Fibroblast of skin of abdomen (primary cell): Measurements from ENCODE around the gene MYL6. TPM values are rescaled to one million over a fixed set of nuclear protein-coding genes. Genes with fewer than 3 reads are reported as not detected.
"Not testable (repeated sequence)": the region's sequence is repeated elsewhere in the genome, so short reads cannot be mapped to it uniquely, and the experiment has no call there.

Experiments
- DNase-seq: peaks from one replicate; pipeline ENCODE4 v3.0.0-alpha.2; 2013
- polyA plus RNA-seq, 2 experiments: library from polyadenylated mRNA; unstranded; fragments of 120-200 nt; gene quantifications; one replicate each; pipeline ENCODE4 v1.2.1, GENCODE V29; 2013; ENCODE audit not compliant: insufficient read length in 2 of 2

The MYL6 gene
- 2,974 TPM for polyA plus RNA-seq (2013, experiment 1 of 2; ENCODE audit: insufficient read length)
- polyA plus RNA-seq (2013, experiment 2 of 2; ENCODE audit: insufficient read length) = 3,122 TPM

DNA sequence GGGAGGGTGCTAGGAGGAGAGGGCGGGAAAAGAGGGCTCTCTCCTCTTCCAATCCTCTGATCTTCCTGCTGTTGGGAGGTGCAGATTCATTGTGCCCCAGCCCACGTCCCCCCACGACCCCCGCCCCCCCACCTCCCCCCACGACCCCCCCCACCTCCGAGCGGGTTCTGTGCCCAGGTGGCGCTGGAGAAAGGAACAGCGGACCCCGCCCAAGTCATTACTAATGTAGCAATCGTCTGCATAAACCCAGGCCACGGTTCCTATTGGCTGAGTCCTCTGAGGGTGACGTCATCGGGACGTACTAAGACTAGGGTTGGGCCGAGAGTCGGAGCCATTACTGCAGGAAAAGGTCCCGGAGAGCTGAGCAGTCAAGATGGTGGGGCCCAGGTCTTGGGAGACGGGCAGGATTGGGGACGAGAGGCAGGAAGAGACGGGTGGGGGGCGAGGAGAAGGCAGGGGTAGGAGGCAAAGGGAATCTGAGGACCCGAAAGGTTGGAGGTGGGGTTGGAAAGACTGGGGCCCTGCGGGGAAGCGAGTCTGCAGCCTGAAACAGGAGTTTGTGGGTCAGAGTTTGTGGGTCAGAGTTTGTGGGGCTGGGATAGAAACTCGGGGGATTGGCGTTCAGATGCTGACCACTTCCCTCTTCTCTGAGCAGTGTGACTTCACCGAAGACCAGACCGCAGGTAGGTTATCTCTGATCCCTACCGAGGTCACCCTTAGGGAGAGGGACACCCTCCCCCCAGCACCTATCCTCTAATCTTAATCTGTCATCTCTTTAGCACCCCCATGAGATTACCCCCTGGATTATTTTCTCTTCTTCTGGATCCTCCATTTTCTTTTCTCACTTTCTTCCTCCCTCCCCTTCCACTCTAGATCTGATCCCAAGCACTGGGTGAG is at the start of gene MYL6:
Gene MYL6 (plus strand): TSS at position 331 of the 897 bp plus-strand sequence. CDS start 43 bp downstream, at position 374.
- peak; percentile 98 for DNase-seq

DNA sequence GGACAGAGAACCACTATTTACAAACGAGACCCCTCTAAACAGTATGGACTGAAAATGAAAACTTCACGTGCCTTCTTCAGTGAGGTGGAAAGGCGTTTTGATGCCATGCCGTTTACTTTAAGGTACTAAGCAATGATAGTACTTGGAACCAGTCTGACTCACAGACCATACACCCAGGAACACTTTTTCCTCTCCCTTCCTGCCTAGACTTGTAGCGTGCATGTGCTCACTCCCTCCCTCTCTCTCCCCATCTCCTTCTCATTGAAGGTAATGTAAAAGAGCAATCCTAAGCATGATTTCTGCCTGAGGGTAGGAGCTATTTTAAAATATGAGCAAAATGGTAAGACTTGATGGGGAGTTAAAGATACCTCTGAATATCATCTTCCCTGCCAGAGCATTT is 47.6 kb upstream of the MYL6 start:
- no peak for DNase-seq

DNA sequence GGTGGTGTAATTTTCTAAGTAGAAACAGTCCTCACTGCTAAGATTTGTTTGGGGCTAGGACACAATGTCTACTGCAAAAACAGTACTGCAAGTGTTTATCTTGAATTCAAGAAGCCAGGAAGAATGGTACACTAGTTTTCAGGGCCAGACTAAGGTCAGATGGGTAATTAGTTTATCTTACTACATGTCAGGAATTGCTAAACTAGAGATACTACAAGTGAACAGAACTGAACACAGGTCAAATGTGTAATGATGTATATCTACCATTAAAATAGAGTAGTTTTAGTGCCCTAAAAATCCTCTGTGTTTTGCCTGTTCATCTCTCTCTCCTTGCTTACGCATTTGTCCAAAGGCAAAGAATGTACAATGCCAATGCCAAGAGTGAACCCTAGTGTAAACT is 44.1 kb upstream of the MYL6 start:
- no peak for DNase-seq

DNA sequence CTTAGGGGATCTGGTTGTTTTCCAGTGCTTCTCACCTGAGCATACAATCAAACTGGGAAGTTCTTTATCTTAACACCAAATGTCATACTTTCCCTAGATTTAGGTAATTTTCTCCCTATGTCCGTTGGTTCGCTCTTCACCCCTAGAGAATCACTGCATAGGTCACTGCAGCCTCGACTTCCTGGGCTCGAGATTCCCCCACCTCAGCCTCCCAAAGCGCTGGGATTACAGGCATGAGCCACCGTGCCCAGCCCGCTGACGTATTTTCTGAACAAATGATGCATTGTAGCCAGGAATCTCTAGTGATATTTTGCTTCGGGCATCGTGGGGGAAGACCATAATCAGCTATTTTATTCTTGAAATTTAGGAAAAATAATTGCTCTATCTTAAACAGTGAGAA is 42.8 kb upstream of the MYL6 start:
- DNase-seq = no peak

DNA sequence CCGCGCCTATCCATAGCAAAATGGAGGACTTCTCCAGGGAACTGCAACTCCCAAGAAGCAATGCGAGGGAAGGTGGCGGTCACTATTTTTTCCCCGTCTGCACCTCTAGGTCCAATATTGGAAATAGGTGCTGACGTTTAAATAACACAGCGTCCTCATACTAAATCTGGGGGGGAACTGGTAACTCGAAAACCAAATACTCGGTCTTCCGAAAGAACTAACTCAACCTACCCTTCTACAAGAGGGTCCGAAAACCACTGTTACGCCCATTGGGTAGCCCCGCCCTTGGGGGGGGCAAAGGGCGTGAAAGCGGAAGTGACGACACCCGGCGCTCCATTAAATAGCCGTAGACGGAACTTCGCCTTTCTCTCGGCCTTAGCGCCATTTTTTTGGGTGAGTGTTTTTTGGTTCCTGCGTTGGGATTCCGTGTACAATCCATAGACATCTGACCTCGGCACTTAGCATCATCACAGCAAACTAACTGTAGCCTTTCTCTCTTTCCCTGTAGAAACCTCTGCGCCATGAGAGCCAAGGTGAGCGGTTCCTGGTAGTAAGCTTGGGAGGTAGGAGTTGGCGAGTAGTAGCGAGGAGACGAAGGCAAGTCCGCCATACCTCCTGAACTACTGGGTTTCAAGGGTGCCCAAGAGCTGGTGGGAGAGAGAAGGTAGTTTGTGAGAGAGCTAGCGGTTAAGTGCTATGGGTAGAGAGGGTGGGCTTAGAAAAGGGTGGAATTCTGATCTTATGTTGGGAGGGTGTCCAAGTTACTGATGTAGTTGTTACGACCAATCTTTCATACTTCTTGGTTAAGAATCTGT is 41.7 kb upstream of the MYL6 start, which contains the start of gene RPL41:
Gene RPL41 (plus strand): TSS at position 367 of the 815 bp plus-strand sequence.
- peak; percentile 94 for DNase-seq

DNA sequence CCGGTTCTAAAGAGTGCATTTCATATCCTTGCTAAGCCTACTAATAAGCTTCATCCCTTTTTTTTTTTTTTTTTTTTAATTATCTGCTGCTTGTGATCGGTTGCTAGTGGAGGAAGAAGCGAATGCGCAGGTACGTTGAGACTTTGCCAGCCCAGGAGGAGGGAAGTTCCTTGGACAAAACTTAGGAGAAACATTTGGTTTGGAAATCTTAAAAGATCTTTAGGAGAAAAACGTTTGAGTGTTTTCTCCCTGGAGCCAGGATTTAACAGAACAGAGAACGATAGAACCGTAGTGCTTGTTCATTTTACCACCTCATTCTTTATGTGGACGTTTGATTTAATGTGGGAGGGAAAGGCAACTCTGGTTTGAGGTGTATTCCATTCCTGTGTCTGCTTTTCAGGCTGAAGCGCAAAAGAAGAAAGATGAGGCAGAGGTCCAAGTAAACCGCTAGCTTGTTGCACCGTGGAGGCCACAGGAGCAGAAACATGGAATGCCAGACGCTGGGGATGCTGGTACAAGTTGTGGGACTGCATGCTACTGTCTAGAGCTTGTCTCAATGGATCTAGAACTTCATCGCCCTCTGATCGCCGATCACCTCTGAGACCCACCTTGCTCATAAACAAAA is 41.0 kb upstream of the MYL6 start:
- DNase-seq = not testable (repeated sequence)

DNA sequence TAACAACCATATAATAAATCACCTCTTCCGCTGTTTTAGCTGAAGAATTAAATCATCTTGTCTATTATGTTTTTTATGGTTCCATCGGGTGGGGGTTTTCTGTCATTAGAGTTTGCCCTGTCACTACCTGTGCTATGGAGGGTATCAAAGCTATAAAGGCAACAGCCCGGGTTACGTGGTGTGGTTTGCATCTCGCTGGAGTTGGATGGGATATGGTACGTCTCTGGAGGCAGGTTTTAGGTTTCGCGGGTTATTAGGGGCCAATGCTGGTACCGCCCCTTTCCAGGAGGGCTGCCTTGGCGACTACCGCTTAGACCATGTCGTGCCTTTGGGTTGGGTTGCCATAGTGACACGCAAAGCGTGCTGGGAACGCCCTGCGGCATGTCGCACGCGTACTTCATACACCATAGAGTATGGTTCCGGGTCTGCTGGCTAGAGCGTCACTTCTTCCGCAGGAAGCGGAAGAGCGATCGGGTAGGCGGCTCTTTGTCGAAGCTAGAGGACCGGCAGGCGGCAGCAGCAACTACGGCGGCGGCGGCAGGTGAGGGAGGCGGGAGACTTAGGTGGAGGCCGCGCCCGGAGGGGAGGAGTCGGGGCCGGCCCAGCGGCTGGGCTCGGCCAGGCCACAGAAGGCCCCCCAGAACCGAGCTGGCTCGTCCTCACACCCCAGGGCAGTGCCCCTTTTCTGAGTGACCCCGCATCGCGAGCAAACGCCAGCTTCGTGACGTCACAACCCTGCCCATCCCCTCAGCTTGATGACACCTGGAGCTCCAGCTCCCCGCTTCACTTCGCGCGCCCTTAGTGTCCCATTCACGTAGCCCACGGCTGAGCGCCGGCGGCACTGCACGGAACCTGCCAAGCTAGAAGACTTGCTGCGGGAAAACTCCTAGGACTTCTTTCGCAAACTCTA is 40.1 kb upstream of the MYL6 start, which contains the start of gene ZC3H10:
Gene ZC3H10 (plus strand): TSS at position 489 of the 910 bp plus-strand sequence. CDS start 2,297 bp downstream, outside the sequence.
- peak; percentile 99 for DNase-seq

DNA sequence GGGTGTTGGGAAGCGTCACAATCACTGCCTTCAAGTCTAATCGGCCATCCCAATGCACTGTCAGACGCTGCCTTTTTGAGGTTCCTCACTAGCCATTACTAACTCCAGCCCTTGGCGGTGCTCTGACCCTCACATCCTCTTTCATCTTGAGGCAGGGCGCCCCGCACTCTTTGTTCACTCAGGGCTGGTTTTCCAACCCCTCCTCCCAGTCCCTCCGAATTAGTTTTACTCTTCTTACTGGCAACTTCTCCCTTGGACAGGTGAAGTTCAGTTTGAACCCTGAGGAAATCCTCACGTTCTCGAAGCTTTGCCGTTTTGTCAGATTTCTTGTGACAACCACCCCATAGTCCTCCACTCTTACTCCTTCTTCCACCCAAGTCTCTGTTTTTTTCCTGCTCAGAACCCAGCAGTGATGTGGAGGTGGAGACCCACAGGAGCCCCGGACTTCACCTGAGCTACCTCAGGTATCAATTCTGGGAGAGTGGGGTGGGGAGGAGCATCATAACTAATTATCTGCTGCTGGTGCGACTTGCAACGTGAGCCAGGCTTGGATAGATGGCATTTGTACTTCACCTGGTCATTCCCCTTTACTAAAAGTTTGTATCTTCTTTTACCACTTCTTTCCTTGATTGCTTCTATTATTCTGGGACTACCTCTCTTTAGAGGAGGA is 39.3 kb upstream of the MYL6 start:
- DNase-seq = no peak

DNA sequence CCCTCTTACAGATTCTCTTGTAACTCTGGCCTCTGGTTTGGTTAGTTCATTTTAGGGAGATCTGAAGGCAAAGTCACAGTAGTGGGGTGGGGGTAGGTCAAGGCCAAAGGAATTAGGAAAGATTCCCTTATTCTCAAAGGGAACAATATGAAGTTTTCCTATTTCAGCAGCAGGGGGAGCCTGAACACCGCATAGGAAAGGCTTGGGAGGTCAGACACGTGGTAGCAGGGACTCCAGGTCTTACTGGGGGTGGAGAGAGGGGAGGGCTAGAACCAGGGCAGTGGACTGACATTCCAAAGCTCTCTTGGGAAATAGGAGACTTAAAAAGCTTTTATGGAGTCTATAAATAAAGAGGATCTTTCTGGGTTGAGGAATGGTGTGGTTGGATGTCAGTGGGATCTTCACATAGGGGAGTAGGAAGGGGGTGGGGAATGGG is 38.8 kb upstream of the MYL6 start:
- peak; percentile 92 for DNase-seq

DNA sequence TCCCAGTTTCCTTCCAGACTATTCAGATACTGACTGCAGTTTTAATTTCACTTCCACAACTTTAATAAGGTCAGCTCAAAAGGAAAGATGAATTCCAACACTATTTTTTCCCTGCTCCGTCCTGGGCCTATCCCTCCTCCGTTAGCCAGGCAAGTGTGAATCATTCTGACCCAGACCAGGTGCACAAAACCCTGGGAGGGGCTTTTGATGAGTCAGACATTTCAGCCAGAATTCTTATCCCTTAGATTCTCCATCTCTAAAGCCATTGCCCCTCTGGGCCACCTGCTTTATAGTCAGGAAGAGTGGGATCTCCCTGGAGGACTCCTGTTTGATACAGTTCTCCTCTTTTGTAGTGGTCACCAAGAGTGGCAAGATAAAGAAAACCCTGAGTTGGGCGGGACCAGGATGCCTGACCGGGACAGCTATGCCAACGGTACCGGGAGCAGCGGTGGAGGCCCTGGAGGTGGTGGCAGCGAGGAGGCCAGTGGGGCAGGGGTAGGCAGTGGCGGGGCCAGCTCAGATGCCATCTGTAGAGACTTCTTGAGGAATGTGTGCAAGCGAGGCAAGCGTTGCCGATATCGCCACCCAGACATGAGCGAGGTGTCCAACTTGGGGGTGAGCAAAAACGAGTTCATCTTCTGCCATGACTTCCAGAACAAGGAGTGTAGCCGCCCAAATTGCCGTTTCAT is 37.9 kb upstream of the MYL6 start:
- DNase-seq = no peak

DNA sequence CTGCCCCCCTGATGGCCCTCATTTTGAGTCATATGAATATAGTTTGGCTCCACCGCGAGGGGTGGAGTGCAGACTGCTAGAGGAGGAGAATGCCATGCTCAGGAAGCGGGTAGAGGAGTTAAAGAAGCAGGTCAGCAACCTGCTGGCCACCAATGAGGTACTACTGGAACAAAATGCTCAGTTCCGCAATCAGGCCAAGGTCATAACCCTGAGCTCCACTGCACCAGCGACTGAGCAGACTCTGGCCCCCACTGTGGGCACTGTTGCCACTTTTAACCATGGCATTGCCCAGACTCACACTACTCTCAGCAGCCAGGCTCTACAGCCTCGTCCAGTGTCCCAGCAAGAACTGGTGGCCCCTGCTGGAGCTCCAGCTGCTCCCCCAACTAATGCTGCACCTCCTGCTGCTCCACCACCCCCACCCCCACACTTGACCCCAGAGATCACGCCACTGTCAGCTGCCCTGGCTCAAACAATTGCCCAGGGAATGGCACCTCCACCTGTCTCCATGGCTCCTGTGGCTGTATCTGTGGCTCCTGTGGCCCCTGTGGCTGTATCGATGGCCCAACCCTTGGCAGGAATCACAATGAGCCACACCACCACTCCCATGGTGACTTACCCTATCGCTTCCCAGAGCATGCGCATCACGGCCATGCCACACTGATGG is 36.8 kb upstream of the MYL6 start:
- DNase-seq = no peak

DNA sequence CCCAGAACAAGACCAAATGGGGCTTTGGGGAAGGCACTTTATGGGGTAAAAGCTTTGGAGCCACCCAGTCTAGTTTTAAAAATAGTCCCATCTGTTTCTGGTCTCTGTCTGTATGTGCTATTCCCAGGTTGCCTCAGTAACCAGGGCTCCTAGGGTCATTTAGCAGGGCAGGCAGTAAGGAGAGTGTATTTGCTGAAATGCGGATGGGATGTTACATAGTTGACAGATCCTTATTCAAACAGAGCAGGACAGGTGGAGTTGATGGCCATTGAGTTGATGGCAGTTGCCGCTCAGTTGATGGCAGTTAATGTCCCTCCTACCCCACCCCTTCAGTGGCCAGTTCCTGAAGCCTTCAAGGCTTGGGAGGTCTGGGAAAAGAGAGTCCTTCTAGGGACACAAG is 35.5 kb upstream of the MYL6 start:
- DNase-seq = no peak

DNA sequence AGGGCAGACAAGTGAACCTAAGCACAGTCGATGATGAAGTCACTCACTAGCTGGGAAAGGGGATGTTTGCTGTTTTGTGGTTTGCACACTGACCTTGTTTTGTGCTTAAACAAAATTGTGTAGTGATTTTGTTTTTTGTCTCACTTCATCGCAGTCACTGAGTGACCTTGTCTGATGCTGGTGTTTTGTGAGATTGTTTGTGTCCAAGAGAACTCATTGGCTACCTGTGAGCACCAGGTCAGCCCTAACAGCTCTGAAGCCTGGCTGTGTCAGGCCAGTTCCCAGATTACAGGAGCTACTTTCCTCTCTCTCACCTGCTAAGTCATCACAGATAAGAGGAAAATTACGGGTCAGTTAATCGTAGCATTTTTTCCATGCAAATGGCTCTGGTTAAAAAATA is 34.0 kb upstream of the MYL6 start:
- no peak for DNase-seq

DNA sequence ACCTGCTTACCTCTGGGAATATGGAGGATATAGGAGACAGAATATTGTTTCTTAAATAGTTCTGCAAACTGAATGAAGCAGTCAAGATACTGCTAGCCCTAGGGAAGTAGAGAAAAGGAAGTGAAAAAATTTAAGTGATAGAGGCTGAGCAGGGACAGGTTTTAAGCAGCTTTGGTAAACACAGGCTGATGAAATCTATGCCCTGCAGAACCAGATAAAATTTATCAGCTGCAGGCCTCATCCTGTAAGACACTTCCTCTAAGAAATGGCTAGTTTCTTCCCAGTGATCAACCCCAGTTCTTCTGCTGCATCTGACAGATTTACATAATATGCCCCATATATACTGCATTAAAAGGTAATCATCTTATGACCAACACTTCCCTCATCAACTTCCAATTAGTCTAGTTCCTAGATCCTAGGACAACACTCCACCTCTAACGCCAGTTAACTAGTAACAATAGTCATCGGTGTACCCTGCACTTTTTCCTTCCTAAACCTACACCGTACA is 31.4 kb upstream of the MYL6 start:
- no peak for DNase-seq

DNA sequence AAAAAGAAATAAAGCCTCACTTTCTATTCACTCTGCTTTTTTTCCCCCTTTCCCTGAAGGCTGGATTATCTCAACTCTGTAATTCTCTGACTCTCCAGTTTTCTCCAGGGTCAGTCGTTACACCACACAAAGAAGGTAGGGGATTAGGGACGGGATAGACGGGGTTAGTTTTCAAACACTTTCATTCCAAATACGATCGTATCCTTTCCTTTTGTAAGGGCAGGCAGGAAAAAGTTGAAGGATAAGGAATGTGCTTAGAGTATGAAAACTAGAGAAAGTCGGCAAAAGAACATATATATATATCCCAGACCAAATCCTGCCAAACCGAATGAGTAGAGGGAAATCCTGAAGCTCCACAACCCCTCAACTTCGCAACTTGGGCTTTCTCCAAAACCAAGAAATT is 30.7 kb upstream of the MYL6 start:
- no peak for DNase-seq

DNA sequence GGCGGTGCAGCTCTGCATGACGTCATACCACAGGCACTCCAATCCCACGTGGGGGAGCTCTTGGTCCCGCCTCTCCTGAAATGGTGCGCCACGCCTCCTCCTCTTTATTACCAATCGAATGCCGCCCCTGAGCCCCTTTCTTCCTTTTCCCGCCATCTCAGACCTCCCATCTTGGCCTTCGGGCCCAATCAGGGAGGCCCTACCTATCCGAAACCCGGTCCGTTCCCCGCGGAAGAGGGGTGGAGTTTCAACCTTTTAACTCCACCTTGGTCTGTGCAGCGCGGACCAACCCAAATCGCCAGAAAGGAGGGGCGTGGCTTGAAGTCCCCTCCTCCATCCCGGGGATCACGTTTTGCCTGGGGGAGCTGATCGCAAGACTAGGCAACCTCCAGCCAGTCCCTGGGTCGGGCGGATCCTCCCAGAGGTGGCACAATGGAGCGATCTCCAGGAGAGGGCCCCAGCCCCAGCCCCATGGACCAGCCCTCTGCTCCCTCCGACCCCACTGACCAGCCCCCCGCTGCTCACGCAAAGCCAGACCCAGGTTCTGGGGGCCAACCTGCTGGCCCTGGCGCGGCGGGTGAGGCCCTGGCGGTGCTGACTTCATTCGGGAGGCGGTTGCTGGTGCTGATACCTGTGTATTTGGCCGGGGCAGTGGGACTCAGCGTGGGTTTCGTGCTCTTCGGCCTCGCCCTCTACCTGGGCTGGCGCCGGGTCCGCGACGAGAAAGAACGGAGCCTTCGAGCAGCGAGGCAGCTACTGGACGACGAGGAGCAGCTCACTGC is 30.1 kb upstream of the MYL6 start, which contains the start of gene ESYT1:
Gene ESYT1 (plus strand): TSS at position 380 of the 782 bp plus-strand sequence. CDS start 53 bp downstream, at position 433.
- peak; percentile 100 for DNase-seq

DNA sequence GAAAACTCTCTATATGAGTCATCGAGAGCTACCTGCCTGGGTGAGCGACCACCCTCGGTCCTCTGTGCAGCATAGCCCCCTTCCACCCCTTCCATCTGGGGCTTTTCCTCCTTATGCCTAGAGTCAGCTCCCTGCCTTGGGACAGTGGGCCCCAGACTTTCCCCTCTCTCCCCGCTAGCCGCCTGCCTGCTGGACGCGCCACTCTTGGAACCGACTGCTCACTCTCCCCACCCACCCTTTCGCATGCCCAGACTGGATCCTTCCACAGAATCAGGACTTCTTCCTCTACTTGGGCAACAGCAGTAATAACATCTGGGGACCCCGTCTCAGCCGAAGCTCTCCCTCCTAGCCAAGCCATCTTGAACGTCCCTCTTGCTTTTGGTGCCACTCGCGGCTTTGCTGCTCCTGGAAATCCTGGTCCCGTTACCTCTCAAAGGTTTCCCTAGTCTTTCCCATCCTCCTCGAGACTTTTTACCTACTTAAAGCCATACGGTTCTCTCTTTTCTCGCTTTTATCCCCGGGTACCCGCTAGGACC is 29.4 kb upstream of the MYL6 start:
- no peak for DNase-seq
